ENCODE data around the gene SULT1C4.

GRCh38 chr2:108409768-108410167, 32.0 kb downstream of the SULT1C4 start:
- TF ChIP-seq, protein P1, sequence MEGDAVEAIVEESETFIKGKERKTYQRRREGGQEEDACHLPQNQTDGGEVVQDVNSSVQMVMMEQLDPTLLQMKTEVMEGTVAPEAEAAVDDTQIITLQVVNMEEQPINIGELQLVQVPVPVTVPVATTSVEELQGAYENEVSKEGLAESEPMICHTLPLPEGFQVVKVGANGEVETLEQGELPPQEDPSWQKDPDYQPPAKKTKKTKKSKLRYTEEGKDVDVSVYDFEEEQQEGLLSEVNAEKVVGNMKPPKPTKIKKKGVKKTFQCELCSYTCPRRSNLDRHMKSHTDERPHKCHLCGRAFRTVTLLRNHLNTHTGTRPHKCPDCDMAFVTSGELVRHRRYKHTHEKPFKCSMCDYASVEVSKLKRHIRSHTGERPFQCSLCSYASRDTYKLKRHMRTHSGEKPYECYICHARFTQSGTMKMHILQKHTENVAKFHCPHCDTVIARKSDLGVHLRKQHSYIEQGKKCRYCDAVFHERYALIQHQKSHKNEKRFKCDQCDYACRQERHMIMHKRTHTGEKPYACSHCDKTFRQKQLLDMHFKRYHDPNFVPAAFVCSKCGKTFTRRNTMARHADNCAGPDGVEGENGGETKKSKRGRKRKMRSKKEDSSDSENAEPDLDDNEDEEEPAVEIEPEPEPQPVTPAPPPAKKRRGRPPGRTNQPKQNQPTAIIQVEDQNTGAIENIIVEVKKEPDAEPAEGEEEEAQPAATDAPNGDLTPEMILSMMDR (IDR thresholded peaks at IDR 0.05; ENCODE audit: poor library complexity), result no peak
- TF ChIP-seq EZH2phosphoT487 (IDR thresholded peaks at IDR 0.05; ENCODE audit: low read depth, severe bottlenecking, unreplicated experiment), result no peak

Measured in hepatocyte (in vitro differentiated cells).